ENCODE data around the gene MYOCOS.
"Not testable (repeated sequence)": the region's sequence is repeated elsewhere in the genome, so short reads cannot be mapped to it uniquely, and the experiment has no call there.

MYOCOS gene

GRCh38 chr1:171625225-171625624 is 3.2 kb downstream of the MYOCOS start:
- no peak for DNase-seq (ENCODE audit: low read depth)

- no peak for DNase-seq (ENCODE audit: low read depth)
Observed at GRCh38 chr1:171627020-171627419, 5.0 kb downstream of the MYOCOS start.

GRCh38 chr1:171628225-171628624 is 6.2 kb downstream of the MYOCOS start:
- no peak for DNase-seq (ENCODE audit: low read depth)

- DNase-seq (ENCODE audit: low read depth) = no peak
Observed at GRCh38 chr1:171635661-171636060, 13.6 kb downstream of the MYOCOS start.

GRCh38 chr1:171636141-171636540 is 14.1 kb downstream of the MYOCOS start:
- no peak for DNase-seq (ENCODE audit: low read depth)

- DNase-seq (ENCODE audit: low read depth) = no peak
Observed at GRCh38 chr1:171637928-171638576, 16.0 kb downstream of the MYOCOS start.

GRCh38 chr1:171640225-171640624 is 18.2 kb downstream of the MYOCOS start:
- DNase-seq (ENCODE audit: low read depth) = no peak

GRCh38 chr1:171641076-171641864 is 19.2 kb downstream of the MYOCOS start:
- DNase-seq (ENCODE audit: low read depth) = no peak

GRCh38 chr1:171642197-171642596 is 20.2 kb downstream of the MYOCOS start:
- no peak for DNase-seq (ENCODE audit: low read depth)

- DNase-seq (ENCODE audit: low read depth) = no peak
Observed at GRCh38 chr1:171643156-171643555, 21.1 kb downstream of the MYOCOS start.

- peak; percentile 30 for DNase-seq (ENCODE audit: low read depth)
Observed at GRCh38 chr1:171644805-171645483, 22.9 kb downstream of the MYOCOS start.

- DNase-seq (ENCODE audit: low read depth) = no peak
Observed at GRCh38 chr1:171645553-171646248, 23.7 kb downstream of the MYOCOS start.

- DNase-seq (ENCODE audit: low read depth) = no peak
Observed at GRCh38 chr1:171646249-171646560, 24.2 kb downstream of the MYOCOS start.

- no peak for DNase-seq (ENCODE audit: low read depth)
Observed at GRCh38 chr1:171652234-171652822, 30.3 kb downstream of the MYOCOS start, which contains the start of gene MYOC. TSS of gene MYOC (minus strand) at chr1:171652688. CDS start at chr1:171652611, 77 bp downstream.

GRCh38 chr1:171653796-171654195 is 31.8 kb downstream of the MYOCOS start:
- no peak for DNase-seq (ENCODE audit: low read depth)

- DNase-seq (ENCODE audit: low read depth) = no peak
Observed at GRCh38 chr1:171654201-171654941, 32.3 kb downstream of the MYOCOS start.

GRCh38 chr1:171654942-171655745 is 33.1 kb downstream of the MYOCOS start:
- peak; percentile 59 for DNase-seq (ENCODE audit: low read depth)

GRCh38 chr1:171655746-171656116 is 33.7 kb downstream of the MYOCOS start:
- no peak for DNase-seq (ENCODE audit: low read depth)

GRCh38 chr1:171656206-171656605 is 34.2 kb downstream of the MYOCOS start:
- DNase-seq (ENCODE audit: low read depth) = not testable (repeated sequence)

GRCh38 chr1:171661076-171661650 is 39.1 kb downstream of the MYOCOS start:
- DNase-seq (ENCODE audit: low read depth) = no peak

Measured in stimulated activated CD8-positive, alpha-beta memory T cell treated with anti-CD3 and anti-CD28 coated beads, Interleukin-7, amount 100 ng/mL, for 24 hours (primary cell).